Endothelial cell of umbilical vein (primary cell): ENCODE data around the gene MYH15. TPM values are rescaled to one million over a fixed set of nuclear protein-coding genes. Genes with fewer than 3 reads are reported as not detected.

Experiments
- BruUV-seq: library from RNA; stranded (reverse); fragments of 400-500 nt; replicated peaks from 2 replicates; lab custom pipeline; 2021; lab: Mats Ljungman, UMichigan
- CTCF ChIA-PET: fragments of 300-600, 350-600 bp; sonication (Branson Sonifier 250); formaldehyde crosslinking; loops from one replicate; lab custom pipeline; 2021; ENCODE audit warnings: antibody characterized with exemption, inconsistent platforms; lab: Charles Lee
- POLR2A ChIA-PET: fragments of 300-600, 350-600 bp; sonication (Branson Sonifier 250); formaldehyde crosslinking; loops from one replicate; lab custom pipeline; 2021; ENCODE audit warnings: antibody characterized with exemption, inconsistent platforms; lab: Charles Lee
- DNase-seq: peaks from one replicate; pipeline ENCODE4 v3.0.0-alpha.2; 2011; ENCODE audit warnings: low read depth, low spot score
- FAIRE-seq: peaks from 2 replicates; lab custom pipeline; 2011; peaks lifted over from hg19 to GRCh38; lab: Jason Lieb, UNC
- H2AFZ ChIP-seq: 2 replicates; pipeline ENCODE4 v1.6.0; 2012; ENCODE audit warnings: low read depth, low read length, control low read depth, inconsistent platforms
- H3K27ac ChIP-seq: 2 replicates; pipeline ENCODE4 v1.5.1; 2011; ENCODE audit warnings: low read depth, mild to moderate bottlenecking, control low read depth, low read length, moderate library complexity; ENCODE audit not compliant: insufficient read depth
- H3K27me3 ChIP-seq, 2 experiments: 2 replicates each; pipeline versions ENCODE4 v1.6.0 to v1.6.1; 2011; ENCODE audit warnings: low read length in 2 of 2, mixed read lengths in 1 of 2; ENCODE audit not compliant: control insufficient read depth in 2 of 2, insufficient read depth in 2 of 2
- H3K36me3 ChIP-seq, 2 experiments: 2 replicates in 1 of 2; 3 replicates in 1 of 2; pipeline ENCODE4 v1.5.1; 2011; ENCODE audit warnings: low read length in 2 of 2, mild to moderate bottlenecking in 1 of 2, moderate library complexity in 1 of 2; ENCODE audit not compliant: control insufficient read depth in 2 of 2, insufficient read depth in 2 of 2; ENCODE audit errors: extremely low read depth in 1 of 2
- H3K4me1 ChIP-seq: 3 replicates; pipeline ENCODE4 v1.5.1; 2011; ENCODE audit warnings: mild to moderate bottlenecking, low read length; ENCODE audit not compliant: control insufficient read depth, insufficient read depth; ENCODE audit errors: extremely low read depth
- H3K4me2 ChIP-seq: 2 replicates; pipeline ENCODE4 v1.6.1; 2011; ENCODE audit warnings: low read length, control low read depth, mixed read lengths; ENCODE audit not compliant: insufficient read depth
- H3K4me3 ChIP-seq, 3 experiments: fragments of 200-600 bp in 1 of 3; sonication (generic), shearing (Covaris generic) in 1 of 3; replicated peaks in 1 of 3; 2 replicates each; pipeline ENCODE4 v1.5.1; 2011 to 2016; ENCODE audit warnings: control low read depth in 3 of 3, low read length in 3 of 3, mild to moderate bottlenecking in 2 of 3, inconsistent platforms in 1 of 3, low read depth in 1 of 3, moderate library complexity in 1 of 3; ENCODE audit not compliant: insufficient read depth in 1 of 3
- H3K79me2 ChIP-seq: 2 replicates; pipeline ENCODE4 v1.6.0; 2012; ENCODE audit warnings: low read length, inconsistent platforms; ENCODE audit not compliant: control insufficient read depth, insufficient read depth
- H3K9ac ChIP-seq: replicated peaks from 2 replicates; pipeline ENCODE3; 2011; ENCODE audit warnings: low read length, control low read depth; ENCODE audit not compliant: insufficient read depth; ENCODE audit errors: extremely low read depth
- H3K9me1 ChIP-seq: replicated peaks from 3 replicates; pipeline ENCODE4 v1.6.0; 2011; ENCODE audit warnings: mild to moderate bottlenecking, low read length; ENCODE audit not compliant: control insufficient read depth, insufficient read depth; ENCODE audit errors: extremely low read depth
- H3K9me3 ChIP-seq: replicated peaks from 2 replicates; pipeline ENCODE4 v1.5.1; 2012; ENCODE audit warnings: low read length, inconsistent platforms; ENCODE audit not compliant: control insufficient read depth, insufficient read depth
- H4K20me1 ChIP-seq: replicated peaks from 2 replicates; pipeline ENCODE3; 2011; ENCODE audit warnings: mild to moderate bottlenecking, low read length; ENCODE audit not compliant: control insufficient read depth, insufficient read depth; ENCODE audit errors: extremely low read depth
- EZH2 ChIP-seq: IDR thresholded peaks from 2 replicates; pipeline ENCODE4 v1.6.1; 2012; ENCODE audit warnings: borderline replicate concordance, low read depth, mild to moderate bottlenecking, moderate library complexity, low read length, inconsistent platforms; ENCODE audit not compliant: severe bottlenecking
- FOS ChIP-seq: IDR thresholded peaks from 2 replicates; pipeline ENCODE4 v1.6.1; 2011; ENCODE audit warnings: mild to moderate bottlenecking, low read length, moderate library complexity, borderline replicate concordance; ENCODE audit not compliant: insufficient read depth
- GATA2 ChIP-seq: IDR thresholded peaks from 2 replicates; pipeline ENCODE4 v1.7.0; 2011; ENCODE audit warnings: low read depth, mild to moderate bottlenecking, moderate library complexity, mixed read lengths, low read length; ENCODE audit not compliant: insufficient read length, insufficient read depth
- JUN ChIP-seq: IDR thresholded peaks from 2 replicates; pipeline ENCODE4 v1.6.1; 2011; ENCODE audit warnings: borderline replicate concordance, low read depth; ENCODE audit not compliant: insufficient read length, insufficient read depth
- MYC ChIP-seq: IDR thresholded peaks from one replicate; pipeline ENCODE4 v1.6.1; 2011; ENCODE audit warnings: mild to moderate bottlenecking, low read depth, low read length
- POLR2A ChIP-seq: IDR thresholded peaks from 2 replicates; pipeline ENCODE4 v1.6.1; 2012; ENCODE audit warnings: low read depth, mild to moderate bottlenecking, control low read depth, low read length
- POLR2AphosphoS5 ChIP-seq: IDR thresholded peaks from 2 replicates; pipeline ENCODE4 v1.6.1; 2012; ENCODE audit warnings: low read depth, mild to moderate bottlenecking, control low read depth, low read length, moderate library complexity; ENCODE audit not compliant: insufficient read depth
- dilution Hi-C: fragments of 300-500 bp; cut with MboI; formaldehyde crosslinking; loops from one replicate; pipeline ENCODE4 v1.15.0; 2019; ENCODE audit warnings: low sequenced_read_pairs; ENCODE audit not compliant: extremely low pct_ligation_motif_present
- intact Hi-C: fragments of 100-400 bp; cut with micrococcal nuclease; formaldehyde crosslinking; loops from one replicate; pipeline ENCODE4 v1.10.0; 2022
- polyA plus RNA-seq, 4 experiments: library from polyadenylated mRNA; depleted of rRNA in 3 of 4; stranded (reverse) in 3 of 4; unstranded in 1 of 4; fragments of >200 nt; gene quantifications; 2 replicates each; pipeline versions ENCODE4 v1.2.1 to v1.2.3, GENCODE V29; 2011 to 2012; ENCODE audit warnings: missing spikeins in 1 of 4
- total RNA-seq: library from RNA; stranded (reverse); gene quantifications from 2 replicates; pipeline ENCODE4 v1.2.3, GENCODE V29; 2021
- TF ChIP-seq, protein P1 (sequence below): IDR thresholded peaks from 2 replicates; pipeline ENCODE4 v1.6.1; 2011; ENCODE audit not compliant: insufficient read depth, insufficient read length
- TF ChIP-seq, protein P2 (sequence below), 2 donors: IDR thresholded peaks; 1 replicate in 1 of 2; 2 replicates in 1 of 2; pipeline ENCODE4 v1.5.1; 2011; ENCODE audit warnings: low read length in 2 of 2, mild to moderate bottlenecking in 2 of 2, moderate library complexity in 2 of 2, control low read depth in 1 of 2, inconsistent platforms in 1 of 2, low read depth in 1 of 2; ENCODE audit not compliant: insufficient read depth in 1 of 2; ENCODE audit errors: extremely low read depth in 1 of 2

MYH15 gene
- total and polyA plus RNA-seq, 2 donors (not counting 3 experiments of a cell fraction or from before 2014, with no cell fraction given) = 0.27 TPM; not detected in 1

DNA sequence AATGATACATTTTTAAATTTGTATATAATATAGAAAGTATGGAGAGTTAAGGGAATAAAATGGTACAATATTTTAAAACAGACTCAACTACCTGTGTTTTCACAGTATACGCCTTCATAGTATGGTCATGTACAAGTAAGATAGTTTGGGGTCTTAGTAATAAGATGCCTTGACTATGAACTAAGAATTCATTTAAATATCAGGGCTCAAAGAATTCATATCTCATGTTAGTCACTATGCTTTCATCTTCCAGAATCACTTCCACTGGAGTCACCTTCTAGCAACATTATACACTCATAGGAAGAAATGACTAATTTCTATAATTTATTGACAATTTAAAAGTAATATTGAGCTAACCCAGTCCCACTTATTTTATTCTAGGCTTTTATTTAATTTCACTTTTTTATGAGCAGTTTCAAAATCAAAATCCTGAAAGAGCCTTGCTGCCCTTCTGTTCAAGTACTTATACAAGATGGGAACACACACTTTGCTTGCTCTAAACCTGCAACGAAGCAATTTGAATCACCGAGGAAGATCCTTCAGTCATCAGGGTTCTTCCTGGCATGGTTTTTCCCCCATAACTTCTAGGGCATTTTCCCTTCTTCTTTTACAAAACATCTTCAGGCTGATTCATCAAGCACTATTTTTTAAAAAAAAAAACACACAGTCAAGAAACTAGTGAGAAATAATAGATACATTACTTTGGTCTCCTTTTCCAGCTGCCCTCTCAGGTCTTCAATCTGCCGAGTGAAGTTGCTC lies 94.1 kb downstream of the MYH15 start:
- no peaks in the 10 kb centered on the region for H3K9me3 ChIP-seq
- H3K9me1 ChIP-seq = no peaks in the 10 kb centered on the region
- peak; percentile 36 for TF ChIP-seq FOS
- TF ChIP-seq EZH2 = no peak
- H3K36me3 ChIP-seq = no peaks in the 10 kb centered on the region
- no peak for DNase-seq
- H3K27ac ChIP-seq = no peak overlapping the region
- POLR2A ChIA-PET = no interaction called here
- no peak overlapping the region for H3K4me2 ChIP-seq
- H3K4me1 ChIP-seq = no peaks in the 10 kb centered on the region
- no peak overlapping the region for H3K9ac ChIP-seq
- CTCF ChIA-PET = no interaction called here
- H3K4me3 ChIP-seq = no peak overlapping the region
- no peaks in the 10 kb centered on the region for H4K20me1 ChIP-seq
- dilution Hi-C loops (no loop called here), intact Hi-C loops (no loop called here)
- FAIRE-seq = no peak
- BruUV-seq = no TSS peak
- no peak overlapping the region for H2AFZ ChIP-seq
- no peaks in the 10 kb centered on the region for H3K27me3 ChIP-seq
- H3K79me2 ChIP-seq = no peaks in the 10 kb centered on the region

DNA sequence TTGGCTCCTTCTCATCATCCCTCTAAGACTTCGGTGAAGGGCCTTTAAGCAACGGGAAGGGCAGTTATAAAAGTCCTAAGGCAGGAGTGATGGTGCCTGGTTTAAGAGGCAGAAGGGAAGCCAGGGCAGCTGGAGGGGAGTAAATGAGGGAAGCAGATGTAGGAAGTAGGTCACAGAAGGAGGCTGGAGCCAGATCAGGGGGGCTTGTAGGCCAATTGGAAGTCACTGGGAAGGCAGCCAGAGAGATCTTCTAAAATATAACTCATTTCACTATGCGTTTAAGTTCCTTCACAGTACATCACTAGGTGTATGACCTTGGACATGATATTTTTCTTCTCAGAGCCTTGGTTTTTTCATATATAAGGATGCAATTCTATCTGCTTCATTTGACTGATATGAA lies 94.7 kb downstream of the MYH15 start:
- Histone ChIP-seq H3K9me1 (no peaks in the 10 kb centered on the region), H3K4me2 (no peak overlapping the region), H4K20me1 (no peaks in the 10 kb centered on the region), H3K27ac (no peak overlapping the region), H3K4me3 (no peak overlapping the region), H3K79me2 (no peaks in the 10 kb centered on the region), H3K9ac (no peak overlapping the region), H3K9me3 (no peaks in the 10 kb centered on the region), H3K4me1 (no peaks in the 10 kb centered on the region), H3K36me3 (no peaks in the 10 kb centered on the region), H2AFZ (no peak overlapping the region), H3K27me3 (no peaks in the 10 kb centered on the region)
- CTCF ChIA-PET = no interaction called here
- FAIRE-seq (no peak), DNase-seq (no peak)
- BruUV-seq = no TSS peak
- dilution Hi-C loops = no loop called here
- TF ChIP-seq MYC (no peak), POLR2A (no peak), POLR2AphosphoS5 (no peak), EZH2 (no peak), JUN (no peak), FOS (no peak), GATA2 (no peak)
- TF ChIP-seq, protein P1, sequence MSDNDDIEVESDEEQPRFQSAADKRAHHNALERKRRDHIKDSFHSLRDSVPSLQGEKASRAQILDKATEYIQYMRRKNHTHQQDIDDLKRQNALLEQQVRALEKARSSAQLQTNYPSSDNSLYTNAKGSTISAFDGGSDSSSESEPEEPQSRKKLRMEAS = no peak
- TF ChIP-seq, protein P2, sequence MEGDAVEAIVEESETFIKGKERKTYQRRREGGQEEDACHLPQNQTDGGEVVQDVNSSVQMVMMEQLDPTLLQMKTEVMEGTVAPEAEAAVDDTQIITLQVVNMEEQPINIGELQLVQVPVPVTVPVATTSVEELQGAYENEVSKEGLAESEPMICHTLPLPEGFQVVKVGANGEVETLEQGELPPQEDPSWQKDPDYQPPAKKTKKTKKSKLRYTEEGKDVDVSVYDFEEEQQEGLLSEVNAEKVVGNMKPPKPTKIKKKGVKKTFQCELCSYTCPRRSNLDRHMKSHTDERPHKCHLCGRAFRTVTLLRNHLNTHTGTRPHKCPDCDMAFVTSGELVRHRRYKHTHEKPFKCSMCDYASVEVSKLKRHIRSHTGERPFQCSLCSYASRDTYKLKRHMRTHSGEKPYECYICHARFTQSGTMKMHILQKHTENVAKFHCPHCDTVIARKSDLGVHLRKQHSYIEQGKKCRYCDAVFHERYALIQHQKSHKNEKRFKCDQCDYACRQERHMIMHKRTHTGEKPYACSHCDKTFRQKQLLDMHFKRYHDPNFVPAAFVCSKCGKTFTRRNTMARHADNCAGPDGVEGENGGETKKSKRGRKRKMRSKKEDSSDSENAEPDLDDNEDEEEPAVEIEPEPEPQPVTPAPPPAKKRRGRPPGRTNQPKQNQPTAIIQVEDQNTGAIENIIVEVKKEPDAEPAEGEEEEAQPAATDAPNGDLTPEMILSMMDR (IDR thresholded peaks at IDR 0.05; ENCODE audit: extremely low read depth in 1 of 2, insufficient read depth in 1 of 2, low read depth in 1 of 2, low read length in 2 of 2) = no peak
- intact Hi-C loops = no loop called here
- POLR2A ChIA-PET = no interaction called here
